Measurements from ENCODE around the gene IPO13.

The IPO13 gene

DNA sequence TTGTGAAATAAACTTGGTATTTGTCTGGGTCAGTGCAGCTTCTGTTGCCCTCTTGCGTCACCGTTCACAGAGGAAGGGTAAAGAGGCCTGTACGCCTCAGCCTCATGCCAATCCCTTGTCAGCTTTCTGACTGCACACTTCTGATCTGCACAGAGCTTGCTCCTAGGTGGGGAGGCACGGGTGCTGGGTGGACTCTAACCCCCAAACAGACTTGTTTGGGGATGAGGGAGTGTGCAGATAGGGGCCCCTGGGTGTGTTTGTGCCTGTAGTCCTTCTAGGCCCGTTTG is 31.5 kb downstream of the IPO13 start:
- Mint-ChIP-seq H3K9me3 (no peaks in the 10 kb centered on the region), H3K36me3 (ENCODE audit: low read depth) (peaks cover 30% of the 10 kb centered on the region), H3K27me3 (ENCODE audit: low read depth) (no peaks in the 10 kb centered on the region), H3K27ac (no peak overlapping the region), H3K4me1 (ENCODE audit: low read depth) (peaks cover 41% of the 10 kb centered on the region), H3K4me3 (peak overlapping the region; percentile 88)
- DNase-seq (ENCODE audit: low spot score) = no peak

DNA sequence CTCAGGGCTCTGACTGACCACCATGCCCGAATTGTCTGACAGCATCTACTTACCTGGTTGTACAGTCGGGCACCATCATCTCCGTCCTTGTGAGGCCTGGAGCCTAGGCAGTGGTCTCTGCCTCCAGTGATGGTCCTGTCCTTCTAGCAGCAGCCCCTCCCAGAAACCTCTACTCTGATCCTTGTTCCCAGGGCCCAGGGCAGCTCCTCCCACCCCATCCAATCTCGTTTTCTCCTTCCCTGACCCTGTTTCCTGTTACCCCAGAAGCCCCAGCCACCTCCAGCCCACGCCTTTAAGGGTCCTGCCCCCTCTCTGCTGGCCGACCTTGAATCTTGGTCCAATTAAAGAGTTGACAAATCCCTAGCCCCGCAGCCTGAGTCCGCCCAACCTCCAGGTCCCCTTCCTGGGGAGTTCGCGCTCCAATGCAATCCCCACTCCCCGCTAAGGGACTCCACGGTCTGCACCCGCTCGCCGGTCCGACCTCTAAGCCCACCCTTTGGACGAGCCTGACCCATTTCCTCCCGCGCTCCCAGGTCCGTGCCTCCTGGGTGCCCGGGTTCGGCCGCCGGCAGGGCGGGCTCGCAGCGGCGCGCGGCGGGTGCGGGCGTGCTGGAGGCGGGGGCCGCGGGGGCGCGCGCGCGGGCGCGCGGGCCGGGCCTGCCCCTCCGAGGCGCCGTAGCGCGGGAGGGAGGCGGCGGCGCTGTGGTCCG is 32.0 kb downstream of the IPO13 start, which contains the start of gene B4GALT2:
TSS of gene B4GALT2 (plus strand) at position 660 of the 710 bp plus-strand sequence. CDS start 1,951 bp downstream, outside the sequence.
- Mint-ChIP-seq H3K4me3 (peak within 1 kb of the TSS; percentile 88), H3K27ac (peak within 1 kb of the TSS; percentile 87), H3K9me3 (no peaks in the 10 kb centered on the region), H3K36me3 (ENCODE audit: low read depth) (peaks cover 25% of the 10 kb centered on the region), H3K4me1 (ENCODE audit: low read depth) (peaks cover 36% of the 10 kb centered on the region), H3K27me3 (ENCODE audit: low read depth) (no peaks in the 10 kb centered on the region)
- DNase-seq (ENCODE audit: low spot score) = peak; percentile 51

GRCh38 chr1:43979261-43979527 is 32.4 kb downstream of the IPO13 start:
- Mint-ChIP-seq H3K36me3 (ENCODE audit: low read depth) (peaks cover 26% of the 10 kb centered on the region), H3K4me3 (no peak overlapping the region), H3K4me1 (ENCODE audit: low read depth) (peaks cover 32% of the 10 kb centered on the region), H3K27me3 (ENCODE audit: low read depth) (no peaks in the 10 kb centered on the region), H3K9me3 (no peaks in the 10 kb centered on the region), H3K27ac (no peak overlapping the region)
- DNase-seq (ENCODE audit: low spot score) = no peak

GRCh38 chr1:43979528-43980254 is 32.9 kb downstream of the IPO13 start:
- Mint-ChIP-seq H3K4me3 (peak overlapping the region; percentile 88), H3K36me3 (ENCODE audit: low read depth) (peaks cover 29% of the 10 kb centered on the region), H3K27me3 (ENCODE audit: low read depth) (no peaks in the 10 kb centered on the region), H3K4me1 (ENCODE audit: low read depth) (peaks cover 30% of the 10 kb centered on the region), H3K27ac (peak overlapping the region; percentile 87), H3K9me3 (no peaks in the 10 kb centered on the region)
- DNase-seq (ENCODE audit: low spot score) = peak; percentile 44

GRCh38 chr1:43980255-43981134 is 33.7 kb downstream of the IPO13 start:
- Mint-ChIP-seq H3K36me3 (ENCODE audit: low read depth) (peaks cover 29% of the 10 kb centered on the region), H3K27ac (no peak overlapping the region), H3K27me3 (ENCODE audit: low read depth) (no peaks in the 10 kb centered on the region), H3K9me3 (no peaks in the 10 kb centered on the region), H3K4me3 (peak overlapping the region; percentile 88), H3K4me1 (ENCODE audit: low read depth) (peaks cover 30% of the 10 kb centered on the region)
- DNase-seq (ENCODE audit: low spot score) = no peak

GRCh38 chr1:43981135-43981491 is 34.4 kb downstream of the IPO13 start:
- Mint-ChIP-seq H3K4me1 (ENCODE audit: low read depth) (peaks cover 25% of the 10 kb centered on the region), H3K36me3 (ENCODE audit: low read depth) (peaks cover 29% of the 10 kb centered on the region), H3K27me3 (ENCODE audit: low read depth) (no peaks in the 10 kb centered on the region), H3K9me3 (no peaks in the 10 kb centered on the region), H3K27ac (no peak overlapping the region), H3K4me3 (no peak overlapping the region)
- no peak for DNase-seq (ENCODE audit: low spot score)

GRCh38 chr1:43981636-43982035 is 34.9 kb downstream of the IPO13 start:
- no peak overlapping the region for H3K4me3 Mint-ChIP-seq
- peaks cover 24% of the 10 kb centered on the region for H3K36me3 Mint-ChIP-seq (ENCODE audit: low read depth)
- no peaks in the 10 kb centered on the region for H3K27me3 Mint-ChIP-seq (ENCODE audit: low read depth)
- H3K9me3 Mint-ChIP-seq = no peaks in the 10 kb centered on the region
- no peak overlapping the region for H3K27ac Mint-ChIP-seq
- peaks cover 21% of the 10 kb centered on the region for H3K4me1 Mint-ChIP-seq (ENCODE audit: low read depth)
- DNase-seq (ENCODE audit: low spot score) = no peak

DNA sequence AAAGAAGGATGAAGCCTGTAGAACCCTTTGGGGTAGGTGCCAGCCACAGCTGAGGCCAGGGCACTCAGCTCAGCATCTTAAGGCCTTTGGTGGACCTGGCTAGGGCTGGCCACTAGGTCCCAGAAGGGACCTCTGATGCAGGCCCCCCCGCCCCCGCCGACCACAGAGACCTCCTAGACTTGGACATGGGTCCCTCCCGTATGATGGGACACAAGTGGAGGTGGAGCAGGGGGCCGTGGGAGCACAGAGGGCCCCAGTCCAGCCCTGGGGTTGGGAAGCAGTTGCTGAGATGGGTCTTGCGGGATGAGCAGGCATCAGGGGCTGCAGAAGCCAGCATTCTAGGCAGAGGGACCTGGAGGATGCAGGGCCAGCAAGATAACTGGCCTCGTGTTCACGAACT is 35.5 kb downstream of the IPO13 start:
- H3K4me1 Mint-ChIP-seq (ENCODE audit: low read depth) = peaks cover 20% of the 10 kb centered on the region
- H3K27ac Mint-ChIP-seq = no peak overlapping the region
- H3K4me3 Mint-ChIP-seq = no peak overlapping the region
- H3K9me3 Mint-ChIP-seq = no peaks in the 10 kb centered on the region
- H3K36me3 Mint-ChIP-seq (ENCODE audit: low read depth) = peaks cover 18% of the 10 kb centered on the region
- H3K27me3 Mint-ChIP-seq (ENCODE audit: low read depth) = no peaks in the 10 kb centered on the region
- DNase-seq (ENCODE audit: low spot score) = no peak

DNA sequence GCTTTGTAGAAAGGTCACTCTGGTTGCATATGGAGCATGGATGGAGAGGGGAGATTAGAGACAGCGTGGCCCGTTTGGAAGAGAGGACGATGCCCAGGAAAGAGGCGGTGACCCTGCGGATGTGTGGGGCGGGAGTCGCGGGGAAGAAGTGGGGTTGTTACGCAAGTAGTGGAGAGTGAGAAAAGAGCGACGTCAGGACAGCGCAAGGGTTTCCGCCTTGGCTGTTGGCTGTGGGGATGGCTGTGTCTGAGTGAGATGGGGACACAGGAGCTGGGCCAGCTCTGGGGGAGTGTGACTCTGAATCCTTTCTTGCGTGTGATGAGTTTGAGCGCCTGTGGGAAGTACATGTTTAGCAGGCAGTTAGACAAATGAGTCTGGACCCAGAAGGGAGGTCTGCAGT is 36.1 kb downstream of the IPO13 start:
- DNase-seq (ENCODE audit: low spot score) = no peak
- no peaks in the 10 kb centered on the region for H3K9me3 Mint-ChIP-seq
- no peak overlapping the region for H3K4me3 Mint-ChIP-seq

GRCh38 chr1:43983253-43983899 is 36.6 kb downstream of the IPO13 start:
- Mint-ChIP-seq H3K27me3 (ENCODE audit: low read depth) (no peaks in the 10 kb centered on the region), H3K9me3 (no peaks in the 10 kb centered on the region), H3K4me3 (no peak overlapping the region), H3K27ac (no peak overlapping the region), H3K4me1 (ENCODE audit: low read depth) (peaks cover 13% of the 10 kb centered on the region), H3K36me3 (ENCODE audit: low read depth) (peaks cover 8% of the 10 kb centered on the region)
- no peak for DNase-seq (ENCODE audit: low spot score)

More for the DNA sequence above, 36.1 kb downstream of the IPO13 start:
- H3K36me3 Mint-ChIP-seq (ENCODE audit: low read depth) = peaks cover 13% of the 10 kb centered on the region
- no peak overlapping the region for H3K27ac Mint-ChIP-seq
- no peaks in the 10 kb centered on the region for H3K27me3 Mint-ChIP-seq (ENCODE audit: low read depth)
- peaks cover 14% of the 10 kb centered on the region for H3K4me1 Mint-ChIP-seq (ENCODE audit: low read depth)

GRCh38 chr1:43984855-43985254 is 38.1 kb downstream of the IPO13 start:
- Mint-ChIP-seq H3K9me3 (no peaks in the 10 kb centered on the region), H3K27me3 (ENCODE audit: low read depth) (no peaks in the 10 kb centered on the region), H3K4me1 (ENCODE audit: low read depth) (peaks cover 10% of the 10 kb centered on the region), H3K27ac (no peak overlapping the region), H3K36me3 (ENCODE audit: low read depth) (peaks cover 4% of the 10 kb centered on the region), H3K4me3 (no peak overlapping the region)
- DNase-seq (ENCODE audit: low spot score) = no peak

DNA sequence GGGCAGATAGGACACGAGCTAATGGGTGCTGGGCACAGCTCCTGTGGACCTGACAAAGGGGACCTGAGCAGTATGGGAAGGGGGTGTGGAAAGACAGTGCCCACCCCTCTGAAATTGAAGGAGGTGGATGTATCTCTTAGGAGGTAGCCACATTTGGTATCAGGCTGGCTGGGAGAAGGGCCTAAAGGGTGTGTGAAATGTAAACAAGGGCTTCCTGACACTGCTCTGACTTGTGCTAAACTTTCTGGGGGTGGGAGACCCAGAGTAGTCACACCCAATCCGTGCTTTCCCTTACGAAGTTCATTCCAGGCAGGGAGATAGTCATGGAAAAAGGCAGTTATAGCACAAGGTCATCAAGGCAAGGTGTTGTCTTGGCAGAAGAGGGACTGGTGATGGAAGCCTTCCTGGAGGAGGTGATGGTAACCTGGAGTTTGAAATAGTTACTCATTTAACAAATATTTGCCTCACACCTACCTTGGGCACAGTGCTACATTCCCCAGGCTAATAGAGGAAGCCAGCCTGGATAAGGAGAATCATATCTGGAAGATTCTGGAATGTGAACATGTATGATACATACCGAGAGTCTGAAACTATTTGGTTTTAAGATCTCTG is 39.3 kb downstream of the IPO13 start:
- DNase-seq (ENCODE audit: low spot score) = no peak

GRCh38 chr1:43986712-43987111 is 40.0 kb downstream of the IPO13 start:
- H3K27me3 Mint-ChIP-seq (ENCODE audit: low read depth) = no peaks in the 10 kb centered on the region
- no peaks in the 10 kb centered on the region for H3K9me3 Mint-ChIP-seq
- H3K4me1 Mint-ChIP-seq (ENCODE audit: low read depth) = peaks cover 7% of the 10 kb centered on the region
- no peak overlapping the region for H3K4me3 Mint-ChIP-seq
- DNase-seq (ENCODE audit: low spot score) = no peak
- H3K27ac Mint-ChIP-seq = no peak overlapping the region
- H3K36me3 Mint-ChIP-seq (ENCODE audit: low read depth) = peaks cover 3% of the 10 kb centered on the region

More for the DNA sequence above, 39.3 kb downstream of the IPO13 start:
- Mint-ChIP-seq H3K4me1 (ENCODE audit: low read depth) (peaks cover 4% of the 10 kb centered on the region), H3K4me3 (no peak overlapping the region), H3K27me3 (ENCODE audit: low read depth) (no peaks in the 10 kb centered on the region), H3K36me3 (ENCODE audit: low read depth) (peaks cover 3% of the 10 kb centered on the region), H3K9me3 (no peaks in the 10 kb centered on the region), H3K27ac (no peak overlapping the region)

All from T-helper 2 cell treated with Interferon-gamma antibody and Interleukin-4, amounts not matched to agents 5 μg/mL and 100 μg/mL, for 36 hours (primary cell).